Lower lobe of right lung (tissue), 2 donors: ENCODE data around the gene LRRFIP1. TPM values are rescaled to one million over a fixed set of nuclear protein-coding genes. Genes with fewer than 3 reads are reported as not detected.

Experiments used
- ATAC-seq, 2 donors: fragments of 200-7000 bp; cut with Tn5 transposase; one replicate each; pipeline ENCODE4 v1.9.1; 2020 to 2022; ENCODE audit warnings: mild to moderate bottlenecking in 2 of 2, moderate library complexity in 2 of 2
- DNase-seq: peaks from one replicate; pipeline ENCODE4 v3.0.0-alpha.2; 2020
- H3K27ac ChIP-seq: fragments of 200-600 bp; one replicate; pipeline ENCODE4 v1.8.0; 2022
- H3K27me3 ChIP-seq: fragments of 200-600 bp; one replicate; pipeline ENCODE4 v1.8.0; 2022; ENCODE audit warnings: low read depth
- H3K36me3 ChIP-seq: fragments of 200-600 bp; one replicate; pipeline ENCODE4 v1.8.0; 2022; ENCODE audit warnings: mild to moderate bottlenecking
- H3K4me1 ChIP-seq: fragments of 200-600 bp; one replicate; pipeline ENCODE4 v1.8.0; 2022
- H3K4me3 ChIP-seq: fragments of 200-600 bp; one replicate; pipeline ENCODE4 v1.8.0; 2022; ENCODE audit warnings: mild to moderate bottlenecking
- H3K9me3 ChIP-seq: fragments of 200-600 bp; one replicate; pipeline ENCODE4 v1.8.0; 2022
- intact Hi-C: fragments of 100-400 bp; cut with DNase I; formaldehyde crosslinking; loops from one replicate; pipeline ENCODE4 v1.11.0; 2022
- total RNA-seq: library from RNA; stranded (reverse); fragmentation: NEBNext Ultra II Directional; extraction: Animal tissue kit (Norgen Biotek cat#: 25700); gene quantifications from one replicate; pipeline ENCODE4 v1.2.1, GENCODE V29; 2021
- TF ChIP-seq, protein P1 (sequence below): fragments of 200-600 bp; IDR thresholded peaks from one replicate; pipeline ENCODE4 v1.8.0; 2022; ENCODE audit warnings: antibody characterized with exemption, mild to moderate bottlenecking
- donor health status: DM: no; HTN: yes; CAD: no; lungs with severe emphysema.

LRRFIP1 gene
- total RNA-seq, 1 donor from 2014 or later, result 180 TPM

GRCh38 chr2:237672731-237673129 is 45.3 kb downstream of the LRRFIP1 start:
- no peaks in the 10 kb centered on the region for H3K36me3 ChIP-seq
- no peaks in the 10 kb centered on the region for H3K9me3 ChIP-seq
- H3K27me3 ChIP-seq, result no peaks in the 10 kb centered on the region
- no peak for ATAC-seq
- no peak for DNase-seq
- H3K27ac ChIP-seq, result peak overlapping the region; percentile 88
- intact Hi-C loops, result loop anchor here (10.0 kb wide), 1 partner anchor 72 kb away; no protein-coding TSS in a partner anchor
- TF ChIP-seq, protein P1, sequence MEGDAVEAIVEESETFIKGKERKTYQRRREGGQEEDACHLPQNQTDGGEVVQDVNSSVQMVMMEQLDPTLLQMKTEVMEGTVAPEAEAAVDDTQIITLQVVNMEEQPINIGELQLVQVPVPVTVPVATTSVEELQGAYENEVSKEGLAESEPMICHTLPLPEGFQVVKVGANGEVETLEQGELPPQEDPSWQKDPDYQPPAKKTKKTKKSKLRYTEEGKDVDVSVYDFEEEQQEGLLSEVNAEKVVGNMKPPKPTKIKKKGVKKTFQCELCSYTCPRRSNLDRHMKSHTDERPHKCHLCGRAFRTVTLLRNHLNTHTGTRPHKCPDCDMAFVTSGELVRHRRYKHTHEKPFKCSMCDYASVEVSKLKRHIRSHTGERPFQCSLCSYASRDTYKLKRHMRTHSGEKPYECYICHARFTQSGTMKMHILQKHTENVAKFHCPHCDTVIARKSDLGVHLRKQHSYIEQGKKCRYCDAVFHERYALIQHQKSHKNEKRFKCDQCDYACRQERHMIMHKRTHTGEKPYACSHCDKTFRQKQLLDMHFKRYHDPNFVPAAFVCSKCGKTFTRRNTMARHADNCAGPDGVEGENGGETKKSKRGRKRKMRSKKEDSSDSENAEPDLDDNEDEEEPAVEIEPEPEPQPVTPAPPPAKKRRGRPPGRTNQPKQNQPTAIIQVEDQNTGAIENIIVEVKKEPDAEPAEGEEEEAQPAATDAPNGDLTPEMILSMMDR, result no peak
- H3K4me3 ChIP-seq, result no peak overlapping the region
- peaks cover 52% of the 10 kb centered on the region for H3K4me1 ChIP-seq

- Histone ChIP-seq H3K9me3 (no peaks in the 10 kb centered on the region), H3K4me3 (peak overlapping the region; percentile 46), H3K27me3 (no peaks in the 10 kb centered on the region), H3K27ac (peak overlapping the region; percentile 88), H3K4me1 (peaks cover 58% of the 10 kb centered on the region), H3K36me3 (no peaks in the 10 kb centered on the region)
- DNase-seq (peak; percentile 93), ATAC-seq (peak; percentile 67 to 75)
- intact Hi-C loops, result loop anchor here (10.0 kb wide), 1 partner anchor 71 kb away; no protein-coding TSS in a partner anchor
- TF ChIP-seq, protein P1, result peak; percentile 71
Measured at GRCh38 chr2:237673130-237674001, 46.0 kb downstream of the LRRFIP1 start.

DNA sequence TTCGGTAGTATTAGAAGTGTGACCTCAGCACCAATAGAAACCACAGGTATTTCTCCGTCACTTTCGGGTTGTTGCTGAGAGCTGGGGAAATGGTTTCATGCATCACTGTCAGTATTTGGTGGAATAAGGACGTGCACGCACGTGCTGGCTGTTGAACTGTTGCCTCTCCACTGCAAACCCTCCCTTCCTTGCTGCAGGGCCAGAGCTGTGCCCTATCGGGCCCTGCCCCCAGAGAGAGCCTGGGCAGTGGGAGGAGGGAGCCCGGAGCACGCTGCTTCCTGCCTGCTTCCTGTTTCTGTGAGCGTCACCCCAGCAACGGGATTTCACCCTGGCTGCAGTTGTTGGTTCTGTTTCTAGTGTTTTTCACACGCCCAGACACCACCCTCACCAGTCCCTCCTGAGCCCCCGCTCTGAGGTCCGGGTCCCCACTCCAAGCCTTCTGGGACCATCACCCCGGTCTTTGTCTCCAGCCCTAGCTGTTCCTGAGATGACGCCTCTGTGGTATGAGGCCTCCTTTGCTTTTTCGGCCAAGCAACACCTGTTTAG is 47.4 kb downstream of the LRRFIP1 start:
- H3K27me3 ChIP-seq, result no peaks in the 10 kb centered on the region
- peak overlapping the region; percentile 88 for H3K27ac ChIP-seq
- TF ChIP-seq, protein P1, result no peak
- intact Hi-C loops, result loop anchor here (10.0 kb wide), 1 partner anchor 70 kb away; no protein-coding TSS in a partner anchor
- H3K4me1 ChIP-seq, result peaks cover 70% of the 10 kb centered on the region
- no peaks in the 10 kb centered on the region for H3K9me3 ChIP-seq
- ATAC-seq, result peak; percentile 92 to 93
- H3K36me3 ChIP-seq, result no peaks in the 10 kb centered on the region
- peak overlapping the region; percentile 39 for H3K4me3 ChIP-seq
- DNase-seq, result peak; percentile 94

DNA sequence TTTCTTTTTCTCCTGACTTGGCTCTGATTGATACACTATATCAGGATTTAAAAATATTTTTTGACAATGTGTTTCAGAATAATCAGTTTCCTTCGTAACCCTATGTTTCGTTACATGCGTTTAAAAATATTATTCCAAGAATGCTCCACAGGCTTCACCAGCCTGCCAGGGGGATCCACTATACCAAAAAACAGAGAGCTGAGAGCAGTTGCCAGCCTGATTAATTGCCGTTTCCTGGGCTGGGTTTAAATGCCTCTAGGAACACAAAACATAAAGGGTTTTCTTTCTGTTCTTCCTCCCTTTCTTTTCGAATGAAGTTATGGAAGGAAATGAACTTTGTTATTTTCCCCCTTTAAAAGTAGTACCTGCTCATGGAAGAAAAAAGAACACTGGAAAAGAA is 47.9 kb downstream of the LRRFIP1 start:
- ATAC-seq, result no peak
- intact Hi-C loops, result loop anchor here (10.0 kb wide), 1 partner anchor 69 kb away; no protein-coding TSS in a partner anchor
- no peak for DNase-seq
- TF ChIP-seq, protein P1, result no peak
- no peaks in the 10 kb centered on the region for H3K36me3 ChIP-seq
- H3K4me1 ChIP-seq, result peaks cover 70% of the 10 kb centered on the region
- H3K4me3 ChIP-seq, result peak overlapping the region; percentile 39
- no peaks in the 10 kb centered on the region for H3K27me3 ChIP-seq
- no peaks in the 10 kb centered on the region for H3K9me3 ChIP-seq
- H3K27ac ChIP-seq, result peak overlapping the region; percentile 88

DNA sequence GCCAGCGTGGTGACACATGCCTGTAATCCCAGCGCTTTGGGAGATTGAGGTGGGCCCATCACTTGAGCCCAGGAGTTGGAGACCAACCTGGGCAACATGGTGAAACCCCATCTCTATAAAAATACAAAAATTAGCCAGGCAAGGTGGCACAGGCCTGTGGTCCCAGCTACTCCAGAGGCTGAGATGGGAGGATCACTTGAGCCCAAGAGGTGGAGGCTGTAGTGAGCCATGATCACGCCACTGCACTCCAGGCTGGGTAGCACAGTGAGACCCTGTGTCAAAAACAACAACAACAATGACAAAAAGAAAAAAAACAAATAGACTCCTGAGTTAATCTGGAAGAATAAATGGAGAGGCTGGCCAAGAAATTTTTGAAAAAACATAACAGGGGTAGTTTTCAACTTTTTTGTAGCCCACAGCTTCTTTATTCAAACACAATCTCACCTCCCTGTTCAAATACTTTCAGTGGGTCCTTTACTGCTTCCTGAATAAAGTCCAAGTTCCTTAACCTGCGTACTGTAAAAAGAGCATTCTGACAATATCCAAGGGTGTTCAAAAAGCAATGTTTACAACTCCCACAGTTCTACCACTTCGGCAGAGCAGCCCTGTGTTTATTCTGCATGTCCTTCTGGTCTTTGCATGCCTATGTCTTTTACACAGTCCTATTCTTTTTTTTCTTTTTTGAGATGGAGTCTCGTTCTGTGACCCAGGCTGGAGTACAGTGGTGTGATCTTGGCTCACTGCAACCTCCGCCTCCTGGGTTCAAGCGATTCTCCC is 53.5 kb downstream of the LRRFIP1 start:
- H3K4me3 ChIP-seq, result no peak overlapping the region
- ATAC-seq (peak in 1 of 2 donors; percentile 2), DNase-seq (no peak)
- peaks cover 58% of the 10 kb centered on the region for H3K4me1 ChIP-seq
- intact Hi-C loops, result no loop called here
- H3K27ac ChIP-seq, result peak overlapping the region; percentile 28
- TF ChIP-seq, protein P1, result no peak
- H3K9me3 ChIP-seq, result no peaks in the 10 kb centered on the region
- H3K36me3 ChIP-seq, result no peaks in the 10 kb centered on the region
- H3K27me3 ChIP-seq, result no peaks in the 10 kb centered on the region
